IMR-90 (cell line): ENCODE results near the gene PGAP1. TPM values are rescaled to one million over a fixed set of nuclear protein-coding genes. Genes with fewer than 3 reads are reported as not detected.

ENCODE experiments used
- ATAC-seq: fragments of 200-7000 bp; cut with Tn5 transposase; 2 replicates; pipeline ENCODE4 v1.9.1; 2020; ENCODE audit warnings: low read depth, mild to moderate bottlenecking, moderate library complexity
- BruUV-seq: library from RNA; stranded (reverse); fragments of 400-500 nt; replicated peaks from 2 replicates; lab custom pipeline; 2021; lab: Mats Ljungman, UMichigan
- CTCF ChIA-PET: fragments of 300-600 bp; formaldehyde crosslinking; extraction: SDS; loops from one replicate; lab custom pipeline; 2021; ENCODE audit warnings: antibody characterized with exemption; lab: Yijun Ruan, JAX
- POLR2A ChIA-PET: fragments of 300-600 bp; sonication (Branson Sonifier 250); formaldehyde crosslinking; loops from one replicate; lab custom pipeline; 2022; ENCODE audit warnings: antibody characterized with exemption; ENCODE audit not compliant: unreplicated experiment; lab: Charles Lee
- DNase-seq: peaks from one replicate; pipeline ENCODE4 v3.0.0; 2013
- H2AFZ ChIP-seq: replicated peaks from 2 replicates; pipeline ENCODE3; 2013; ENCODE audit warnings: low read length, mild to moderate bottlenecking; ENCODE audit not compliant: poor library complexity
- H2AK5ac ChIP-seq: 2 replicates; pipeline ENCODE4 v1.6.1; 2013; ENCODE audit warnings: low read depth, low read length, inconsistent platforms
- H2AK9ac ChIP-seq: replicated peaks from 2 replicates; pipeline ENCODE3; 2013; ENCODE audit warnings: mild to moderate bottlenecking, low read depth, low read length, moderate library complexity; ENCODE audit not compliant: poor library complexity
- H2BK120ac ChIP-seq: 2 replicates; pipeline ENCODE4 v1.6.1; 2013; ENCODE audit warnings: low read depth, low read length, inconsistent platforms
- H2BK15ac ChIP-seq: 3 replicates; pipeline ENCODE4 v1.6.1; 2013; ENCODE audit warnings: low read depth, low read length, inconsistent platforms
- H2BK20ac ChIP-seq: 2 replicates; pipeline ENCODE4 v1.6.1; 2013; ENCODE audit warnings: low read depth, mild to moderate bottlenecking, inconsistent platforms, low read length, moderate library complexity
- H2BK5ac ChIP-seq: 2 replicates; pipeline ENCODE4 v1.6.1; 2013; ENCODE audit warnings: mild to moderate bottlenecking, low read depth, low read length, inconsistent platforms; ENCODE audit not compliant: poor library complexity, severe bottlenecking
- H3K14ac ChIP-seq: replicated peaks from 2 replicates; pipeline ENCODE4 v1.6.1; 2013; ENCODE audit warnings: low read depth, low read length, inconsistent platforms
- H3K18ac ChIP-seq: 2 replicates; pipeline ENCODE4 v1.6.1; 2013; ENCODE audit warnings: low read depth, low read length, control low read depth
- H3K23ac ChIP-seq: 2 replicates; pipeline ENCODE4 v1.6.1; 2013; ENCODE audit warnings: low read depth, low read length, inconsistent platforms
- H3K27ac ChIP-seq: 2 replicates; pipeline ENCODE4 v1.5.1; 2013; ENCODE audit warnings: mild to moderate bottlenecking, control low read depth, low read length; ENCODE audit not compliant: insufficient read depth
- H3K27me3 ChIP-seq: 2 replicates; pipeline ENCODE4 v1.6.1; 2013; ENCODE audit warnings: low read length; ENCODE audit not compliant: control insufficient read depth, insufficient read depth
- H3K36me3 ChIP-seq: 2 replicates; pipeline ENCODE4 v1.6.1; 2013; ENCODE audit warnings: low read length, mixed read lengths; ENCODE audit not compliant: control insufficient read depth, insufficient read depth
- H3K4ac ChIP-seq: 2 replicates; pipeline ENCODE4 v1.6.1; 2013; ENCODE audit warnings: low read depth, low read length, inconsistent platforms
- H3K4me1 ChIP-seq: 2 replicates; pipeline ENCODE4 v1.6.1; 2013; ENCODE audit warnings: low read length, mixed read lengths; ENCODE audit not compliant: control insufficient read depth, insufficient read depth
- H3K4me2 ChIP-seq: 2 replicates; pipeline ENCODE4 v1.6.1; 2013; ENCODE audit warnings: low read depth, mild to moderate bottlenecking, control low read depth, low read length, moderate library complexity
- H3K4me3 ChIP-seq: 2 replicates; pipeline ENCODE4 v1.5.1; 2013; ENCODE audit warnings: low read depth, mild to moderate bottlenecking, control low read depth, low read length, moderate library complexity; ENCODE audit not compliant: insufficient read depth
- H3K56ac ChIP-seq: 2 replicates; pipeline ENCODE4 v1.6.1; 2013; ENCODE audit warnings: low read length, inconsistent platforms; ENCODE audit not compliant: insufficient read depth; ENCODE audit errors: extremely low read depth
- H3K79me1 ChIP-seq, 2 experiments: 2 replicates each; pipeline ENCODE4 v1.6.1; 2013; ENCODE audit warnings: low read length in 2 of 2, inconsistent platforms in 1 of 2, low read depth in 1 of 2
- H3K9ac ChIP-seq: 2 replicates; pipeline ENCODE4 v1.6.1; 2013; ENCODE audit warnings: low read depth, low read length, control low read depth
- H3K9me1 ChIP-seq: 2 replicates; pipeline ENCODE4 v1.6.1; 2013; ENCODE audit warnings: low read length, inconsistent platforms; ENCODE audit not compliant: insufficient read depth
- H3K9me3 ChIP-seq: 2 replicates; pipeline ENCODE4 v1.6.1; 2013; ENCODE audit warnings: low read length; ENCODE audit not compliant: control insufficient read depth, insufficient read depth
- H4K20me1 ChIP-seq: 2 replicates; pipeline ENCODE4 v1.6.1; 2013; ENCODE audit warnings: low read length, inconsistent platforms; ENCODE audit not compliant: insufficient read depth
- H4K5ac ChIP-seq: 2 replicates; pipeline ENCODE4 v1.6.1; 2013; ENCODE audit warnings: mild to moderate bottlenecking, low read depth, low read length, control low read depth
- H4K8ac ChIP-seq, 2 experiments: 2 replicates each; pipeline ENCODE4 v1.6.1; 2013; ENCODE audit warnings: low read depth in 2 of 2, low read length in 2 of 2, control low read depth in 1 of 2, inconsistent platforms in 1 of 2
- H4K91ac ChIP-seq: 2 replicates; pipeline ENCODE4 v1.6.1; 2013; ENCODE audit warnings: low read depth, low read length, inconsistent platforms; ENCODE audit not compliant: insufficient read depth
- MAFK ChIP-seq: IDR thresholded peaks from 2 replicates; pipeline ENCODE4 v1.6.1; 2012; ENCODE audit warnings: low read depth, low read length, improper control_type of control experiment
- NFE2L2 ChIP-seq: fragments of 150-350 bp; IDR thresholded peaks from 2 replicates; pipeline ENCODE4 v1.6.1; 2016; ENCODE audit warnings: low read depth, mild to moderate bottlenecking, low read length
- RAD21 ChIP-seq: IDR thresholded peaks from 2 replicates; pipeline ENCODE4 v1.6.1; 2012; ENCODE audit warnings: low read length, improper control_type of control experiment
- RCOR1 ChIP-seq: IDR thresholded peaks from 2 replicates; pipeline ENCODE4 v1.6.1; 2012; ENCODE audit warnings: mild to moderate bottlenecking, low read length, improper control_type of control experiment; ENCODE audit not compliant: insufficient replicate concordance
- RFX5 ChIP-seq: IDR thresholded peaks from 2 replicates; pipeline ENCODE4 v1.8.0; 2012; ENCODE audit warnings: low read depth, mild to moderate bottlenecking, low read length, moderate library complexity
- SMC3 ChIP-seq: fragments of 150-350 bp; IDR thresholded peaks from 2 replicates; pipeline ENCODE4 v1.6.1; 2016; ENCODE audit warnings: low read depth, mild to moderate bottlenecking, antibody characterized with exemption, low read length, moderate library complexity
- WGBS, 2 experiments: methylation state at CpG; one replicate each; pipeline versions ENCODE4 v1.1.5 to v1.1.7; 2013; ENCODE audit warnings: missing lambda C conversion rate in 2 of 2; ENCODE audit not compliant: insufficient read length in 1 of 2; ENCODE audit errors: extremely low coverage in 2 of 2; 5-methylcytosine and 5-hydroxymethylcytosine counted together
- dilution Hi-C: fragments of 300-500 bp; cut with HindIII; formaldehyde crosslinking; loops from one replicate; pipeline ENCODE4 v1.14.3; 2018; ENCODE audit warnings: low sequenced_read_pairs; ENCODE audit not compliant: unreplicated experiment
- in situ Hi-C: fragments of 300-500 bp; cut with MboI; formaldehyde crosslinking; loops from 3 replicates; pipeline ENCODE4 v1.14.3; 2019; ENCODE audit warnings: low sequenced_read_pairs, inconsistent platforms, mixed read lengths
- intact Hi-C: fragments of 100-400 bp; cut with micrococcal nuclease; formaldehyde crosslinking; loops from 2 replicates; pipeline ENCODE4 v1.10.0; 2022
- polyA plus RNA-seq, 3 experiments: library from polyadenylated mRNA; depleted of rRNA; stranded (reverse); fragments of >200 nt; gene quantifications; 2 replicates each; pipeline ENCODE4 v1.2.3, GENCODE V29; 2012; ENCODE audit warnings: low replicate concordance in 1 of 3
- total RNA-seq: library from RNA; depleted of rRNA; stranded (reverse); fragments of >200 nt; gene quantifications from 2 replicates; pipeline ENCODE4 v1.2.3, GENCODE V29; 2012
- TF ChIP-seq, protein P1 (sequence below): fragments of 150-350 bp; IDR thresholded peaks from 2 replicates; pipeline ENCODE4 v1.6.1; 2016; ENCODE audit warnings: low read depth, mild to moderate bottlenecking, low read length, moderate library complexity, borderline replicate concordance
- TF ChIP-seq, protein P2 (sequence below): conservative IDR thresholded peaks from 2 replicates; pipeline ENCODE4 v1.5.1; 2012; ENCODE audit warnings: mild to moderate bottlenecking, low read depth, low read length, improper control_type of control experiment
- TF ChIP-seq, protein P3 (sequence below): fragments of 150-350 bp; IDR thresholded peaks from 2 replicates; pipeline ENCODE4 v1.6.1; 2017; ENCODE audit warnings: mild to moderate bottlenecking, antibody characterized with exemption, low read length, low read depth

PGAP1 gene
- total and polyA plus RNA-seq, 2 of the 4 experiments (the other 2 are of a cell fraction), result 1.9 to 5.7 TPM

DNA sequence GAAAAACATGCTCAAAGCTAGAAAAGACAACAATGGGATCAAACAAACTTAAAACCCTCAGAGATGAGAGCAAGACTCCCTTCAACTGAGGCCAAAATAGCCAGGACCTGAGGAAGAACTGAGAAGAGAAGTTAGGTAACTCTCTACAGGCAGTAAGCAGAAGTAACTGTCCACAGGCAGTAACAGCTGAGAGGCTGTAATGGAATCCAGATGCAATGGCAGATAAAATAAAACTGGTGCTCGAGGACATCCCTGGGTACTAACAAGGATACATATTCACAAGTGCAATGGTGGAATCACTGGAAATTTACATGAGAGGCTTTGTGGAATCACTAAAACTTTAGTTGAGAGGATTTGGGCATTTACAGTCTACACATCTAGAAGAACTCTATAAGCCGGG, 86.9 kb downstream of the PGAP1 start:
- Histone ChIP-seq H3K27ac (no peak overlapping the region), H2BK120ac (no peak overlapping the region), H4K20me1 (no peaks in the 10 kb centered on the region), H2BK15ac (no peak overlapping the region), H3K14ac (no peak overlapping the region; the same call in 1 of the 2 replicates), H3K4me1 (peaks cover 3% of the 10 kb centered on the region; the same call in 1 of the 2 replicates), H2BK20ac (no peak overlapping the region), H4K91ac (no peak overlapping the region), H2AK5ac (no peak overlapping the region), H3K4ac (no peak overlapping the region), H2AFZ (no peak overlapping the region), H3K9me1 (0 out of 2 replicates have a peak, but pooled peaks cover 2% of the 10 kb centered on the region), H3K4me2 (no peak overlapping the region), H3K18ac (no peak overlapping the region), H3K9me3 (no peaks in the 10 kb centered on the region), H3K23ac (no peak overlapping the region), H3K56ac (no peak overlapping the region), H4K8ac (no peak overlapping the region), H4K5ac (no peak overlapping the region), H3K4me3 (no peak overlapping the region), H3K27me3 (no peaks in the 10 kb centered on the region), H2BK5ac (no peak overlapping the region), H3K9ac (no peak overlapping the region), H3K79me1 (no peaks in the 10 kb centered on the region), H3K36me3 (no peaks in the 10 kb centered on the region), H2AK9ac (no peak overlapping the region)
- no CpG with 5 or more reads among the region's 2 CpGs for WGBS, 2 experiments
- dilution Hi-C loops, result no loop called here
- DNase-seq (no peak), ATAC-seq (no peak)
- TF ChIP-seq MAFK, result no peak
- TF ChIP-seq, protein P1, sequence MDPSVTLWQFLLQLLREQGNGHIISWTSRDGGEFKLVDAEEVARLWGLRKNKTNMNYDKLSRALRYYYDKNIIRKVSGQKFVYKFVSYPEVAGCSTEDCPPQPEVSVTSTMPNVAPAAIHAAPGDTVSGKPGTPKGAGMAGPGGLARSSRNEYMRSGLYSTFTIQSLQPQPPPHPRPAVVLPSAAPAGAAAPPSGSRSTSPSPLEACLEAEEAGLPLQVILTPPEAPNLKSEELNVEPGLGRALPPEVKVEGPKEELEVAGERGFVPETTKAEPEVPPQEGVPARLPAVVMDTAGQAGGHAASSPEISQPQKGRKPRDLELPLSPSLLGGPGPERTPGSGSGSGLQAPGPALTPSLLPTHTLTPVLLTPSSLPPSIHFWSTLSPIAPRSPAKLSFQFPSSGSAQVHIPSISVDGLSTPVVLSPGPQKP, result no peak
- TF ChIP-seq NFE2L2, result no peak
- no peak for TF ChIP-seq RCOR1
- TF ChIP-seq SMC3, result no peak
- TF ChIP-seq, protein P2, sequence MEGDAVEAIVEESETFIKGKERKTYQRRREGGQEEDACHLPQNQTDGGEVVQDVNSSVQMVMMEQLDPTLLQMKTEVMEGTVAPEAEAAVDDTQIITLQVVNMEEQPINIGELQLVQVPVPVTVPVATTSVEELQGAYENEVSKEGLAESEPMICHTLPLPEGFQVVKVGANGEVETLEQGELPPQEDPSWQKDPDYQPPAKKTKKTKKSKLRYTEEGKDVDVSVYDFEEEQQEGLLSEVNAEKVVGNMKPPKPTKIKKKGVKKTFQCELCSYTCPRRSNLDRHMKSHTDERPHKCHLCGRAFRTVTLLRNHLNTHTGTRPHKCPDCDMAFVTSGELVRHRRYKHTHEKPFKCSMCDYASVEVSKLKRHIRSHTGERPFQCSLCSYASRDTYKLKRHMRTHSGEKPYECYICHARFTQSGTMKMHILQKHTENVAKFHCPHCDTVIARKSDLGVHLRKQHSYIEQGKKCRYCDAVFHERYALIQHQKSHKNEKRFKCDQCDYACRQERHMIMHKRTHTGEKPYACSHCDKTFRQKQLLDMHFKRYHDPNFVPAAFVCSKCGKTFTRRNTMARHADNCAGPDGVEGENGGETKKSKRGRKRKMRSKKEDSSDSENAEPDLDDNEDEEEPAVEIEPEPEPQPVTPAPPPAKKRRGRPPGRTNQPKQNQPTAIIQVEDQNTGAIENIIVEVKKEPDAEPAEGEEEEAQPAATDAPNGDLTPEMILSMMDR, result no peak
- no peak for TF ChIP-seq RAD21
- no peak for TF ChIP-seq RFX5
- TF ChIP-seq, protein P3, sequence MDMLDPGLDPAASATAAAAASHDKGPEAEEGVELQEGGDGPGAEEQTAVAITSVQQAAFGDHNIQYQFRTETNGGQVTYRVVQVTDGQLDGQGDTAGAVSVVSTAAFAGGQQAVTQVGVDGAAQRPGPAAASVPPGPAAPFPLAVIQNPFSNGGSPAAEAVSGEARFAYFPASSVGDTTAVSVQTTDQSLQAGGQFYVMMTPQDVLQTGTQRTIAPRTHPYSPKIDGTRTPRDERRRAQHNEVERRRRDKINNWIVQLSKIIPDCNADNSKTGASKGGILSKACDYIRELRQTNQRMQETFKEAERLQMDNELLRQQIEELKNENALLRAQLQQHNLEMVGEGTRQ, result no peak
- no TSS peak for BruUV-seq
- in situ Hi-C loops, result no loop called here
- ChIA-PET POLR2A (no interaction called here), CTCF (interaction anchor here (1.2 kb wide), 1 partner anchor 24 kb away, joined by 3 read pairs; no protein-coding TSS in a partner anchor)
- intact Hi-C loops, result no loop called here
